Ovary (tissue), 9 donors: ENCODE results near the gene STH. TPM values are rescaled to one million over a fixed set of nuclear protein-coding genes. Genes with fewer than 3 reads are reported as not detected.

ENCODE experiments used
- DNase-seq, 5 donors: peaks; one replicate each; pipeline ENCODE4 v3.0.0-alpha.2; 2019 to 2020
- H3K27ac ChIP-seq, 2 donors: fragments of 200-600 bp; one replicate each; pipeline versions ENCODE4 v1.5.1 to v1.8.0; 2019 to 2022
- H3K27me3 ChIP-seq: fragments of 200-600 bp; one replicate; pipeline ENCODE4 v1.8.0; 2022
- H3K36me3 ChIP-seq: fragments of 200-600 bp; sonication (generic); one replicate; pipeline ENCODE4 v1.5.1; 2019
- H3K4me1 ChIP-seq: one replicate; pipeline ENCODE4 v1.8.1; 2013; ENCODE audit warnings: mild to moderate bottlenecking, moderate library complexity; ENCODE audit not compliant: insufficient read depth
- H3K4me3 ChIP-seq: fragments of 200-600 bp; sonication (generic); one replicate; pipeline ENCODE4 v1.5.1; 2017
- H3K9me3 ChIP-seq, 2 donors: fragments of 200-600 bp in 1 of 2; sonication (generic) in 1 of 2; one replicate each; pipeline versions ENCODE4 v1.5.1 to v1.8.1; 2013 to 2019; ENCODE audit warnings: mild to moderate bottlenecking in 1 of 2, moderate library complexity in 1 of 2
- EP300 ChIP-seq: sonication (generic); formaldehyde crosslinking; IDR thresholded peaks from one replicate; pipeline ENCODE4 v1.6.1; 2017; ENCODE audit warnings: antibody characterized with exemption
- POLR2A ChIP-seq: fragments of 450-650 bp; IDR thresholded peaks from one replicate; pipeline ENCODE4 v1.6.1; 2017; ENCODE audit warnings: antibody characterized with exemption, mild to moderate bottlenecking, moderate library complexity
- WGBS, 3 donors: extraction: QIAGEN DNeasy Blood & Tissue Kit in 1 of 3; methylation state at CpG; one replicate each; pipeline versions ENCODE4 v1.1.5 to v1.1.7; 2013 to 2017; 5-methylcytosine and 5-hydroxymethylcytosine counted together
- intact Hi-C, 4 donors: fragments of 100-400 bp; cut with DNase I; formaldehyde crosslinking; loops; one replicate each; pipeline versions ENCODE4 v1.11.0 to v1.15.1; 2022 to 2023
- polyA plus RNA-seq, 2 donors: library from polyadenylated mRNA; stranded (reverse); fragments of 200-250 nt in 1 of 2; fragments of 350-450 nt in 1 of 2; fragmentation: Illumina TruSeq in 1 of 2; extraction: RNeasy Lipid Tissue Mini Kit (QIAGEN cat#74804) in 1 of 2; gene quantifications; one replicate each; pipeline ENCODE4 v1.2.3, GENCODE V29; 2013 to 2014
- total RNA-seq, 7 donors: library from RNA; depleted of rRNA in 2 of 7; stranded (reverse); fragments of >200 nt in 2 of 7; fragmentation: NEBNext Ultra II Directional in 3 of 7; extraction: Animal tissue kit (Norgen Biotek cat#: 25700) in 3 of 7; gene quantifications; one replicate each; pipeline versions ENCODE4 v1.1.0 to v1.2.4, GENCODE V29; 2016 to 2023
- TF ChIP-seq, protein P1 (sequence below), 3 donors: fragments of 450-650 bp in 2 of 3; fragments of 200-600 bp in 1 of 3; IDR thresholded peaks; one replicate each; pipeline versions ENCODE4 v1.5.1 to v1.8.0; 2016 to 2022; ENCODE audit warnings: antibody characterized with exemption in 3 of 3, mild to moderate bottlenecking in 1 of 3
- donor health status: DM: no; HTN: no; CAD: no; lungs with moderate emphysema.
- donor health status: DM: no; HTN: no; CAD: no.
- donor health status: Bipolar disorder and iron deficiency.
- donor health status: DM: yes; HTN: yes; CAD: no.
- donor health status: DM: no; HTN: no; CAD: no.
- donor health status: DM: yes; HTN: yes; CAD: no.

Gene STH
- total and polyA plus RNA-seq, 9 donors, result not detected

GRCh38 chr17:46031440-46031839 lies 32.4 kb downstream of the STH start:
- Histone ChIP-seq H3K27me3 (no peaks in the 10 kb centered on the region), H3K9me3 (no peaks in the 10 kb centered on the region), H3K27ac (no peak overlapping the region), H3K4me1 (no peaks in the 10 kb centered on the region), H3K4me3 (no peak overlapping the region), H3K36me3 (peaks cover 3% of the 10 kb centered on the region)
- TF ChIP-seq, protein P1, sequence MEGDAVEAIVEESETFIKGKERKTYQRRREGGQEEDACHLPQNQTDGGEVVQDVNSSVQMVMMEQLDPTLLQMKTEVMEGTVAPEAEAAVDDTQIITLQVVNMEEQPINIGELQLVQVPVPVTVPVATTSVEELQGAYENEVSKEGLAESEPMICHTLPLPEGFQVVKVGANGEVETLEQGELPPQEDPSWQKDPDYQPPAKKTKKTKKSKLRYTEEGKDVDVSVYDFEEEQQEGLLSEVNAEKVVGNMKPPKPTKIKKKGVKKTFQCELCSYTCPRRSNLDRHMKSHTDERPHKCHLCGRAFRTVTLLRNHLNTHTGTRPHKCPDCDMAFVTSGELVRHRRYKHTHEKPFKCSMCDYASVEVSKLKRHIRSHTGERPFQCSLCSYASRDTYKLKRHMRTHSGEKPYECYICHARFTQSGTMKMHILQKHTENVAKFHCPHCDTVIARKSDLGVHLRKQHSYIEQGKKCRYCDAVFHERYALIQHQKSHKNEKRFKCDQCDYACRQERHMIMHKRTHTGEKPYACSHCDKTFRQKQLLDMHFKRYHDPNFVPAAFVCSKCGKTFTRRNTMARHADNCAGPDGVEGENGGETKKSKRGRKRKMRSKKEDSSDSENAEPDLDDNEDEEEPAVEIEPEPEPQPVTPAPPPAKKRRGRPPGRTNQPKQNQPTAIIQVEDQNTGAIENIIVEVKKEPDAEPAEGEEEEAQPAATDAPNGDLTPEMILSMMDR (IDR thresholded peaks at IDR 0.05), result no peak
- no peak for TF ChIP-seq EP300
- TF ChIP-seq POLR2A, result no peak
- WGBS, 3 donors, result 92 to 94% (median 92%) methylated on average over 16 of the region's 16 CpGs
- intact Hi-C loops, result no loop called here
- peak in 1 of 5 donors; percentile 35 for DNase-seq

DNA sequence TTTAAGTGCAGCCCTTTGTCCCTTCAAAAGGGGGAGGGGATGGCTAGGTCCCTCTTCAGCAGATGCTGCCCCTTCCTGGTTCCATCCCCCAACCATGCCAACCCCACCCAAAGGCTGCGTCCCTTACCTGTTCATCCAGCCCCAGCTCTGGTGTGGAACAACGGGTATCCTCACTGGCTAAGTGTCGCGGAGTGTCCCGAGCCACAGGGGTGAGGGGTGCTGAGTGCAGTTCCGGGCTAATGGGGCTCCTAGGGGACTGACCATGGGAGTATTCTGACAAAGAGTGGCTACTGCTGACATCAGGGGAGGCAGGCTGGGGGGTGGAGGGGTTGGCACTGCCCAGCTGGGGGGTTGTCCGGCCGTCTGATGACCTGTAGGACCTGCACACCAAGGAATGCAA lies 32.9 kb downstream of the STH start:
- Histone ChIP-seq H3K27ac (no peak overlapping the region), H3K9me3 (no peaks in the 10 kb centered on the region), H3K4me1 (no peaks in the 10 kb centered on the region), H3K27me3 (no peaks in the 10 kb centered on the region), H3K36me3 (peaks cover 3% of the 10 kb centered on the region), H3K4me3 (no peak overlapping the region)
- no peak for TF ChIP-seq EP300
- TF ChIP-seq POLR2A, result no peak
- TF ChIP-seq, protein P1 (IDR thresholded peaks at IDR 0.05), result no peak
- WGBS, 3 donors, result 86 to 94% (median 88%) methylated on average over 8 of the region's 8 CpGs
- intact Hi-C loops, result no loop called here
- DNase-seq, result peak in 1 of 5 donors; percentile 30

DNA sequence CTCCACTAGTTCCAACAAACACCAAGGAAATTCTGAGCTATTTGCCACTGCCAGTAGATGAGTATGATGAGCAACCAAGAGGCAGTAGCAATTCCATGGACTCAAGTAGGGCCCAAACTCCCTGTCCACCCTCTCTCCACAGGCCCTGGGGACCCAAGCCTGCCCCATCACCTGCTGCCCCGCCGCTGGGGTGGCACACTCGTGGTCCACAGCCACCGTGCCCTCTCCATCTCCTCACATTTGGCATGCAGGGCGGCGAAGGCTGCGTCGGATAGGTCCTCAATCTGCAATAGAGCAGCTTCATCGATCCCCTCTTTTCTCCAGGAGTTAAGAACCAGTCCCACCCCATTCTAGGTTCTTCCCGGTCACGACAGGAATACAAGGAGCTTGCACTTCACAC lies 33.9 kb downstream of the STH start:
- H3K36me3 ChIP-seq, result peaks cover 3% of the 10 kb centered on the region
- peak in 1 of 5 donors; percentile 14 for DNase-seq
- TF ChIP-seq POLR2A (no peak), EP300 (no peak)
- TF ChIP-seq, protein P1 (IDR thresholded peaks at IDR 0.05), result no peak

DNA sequence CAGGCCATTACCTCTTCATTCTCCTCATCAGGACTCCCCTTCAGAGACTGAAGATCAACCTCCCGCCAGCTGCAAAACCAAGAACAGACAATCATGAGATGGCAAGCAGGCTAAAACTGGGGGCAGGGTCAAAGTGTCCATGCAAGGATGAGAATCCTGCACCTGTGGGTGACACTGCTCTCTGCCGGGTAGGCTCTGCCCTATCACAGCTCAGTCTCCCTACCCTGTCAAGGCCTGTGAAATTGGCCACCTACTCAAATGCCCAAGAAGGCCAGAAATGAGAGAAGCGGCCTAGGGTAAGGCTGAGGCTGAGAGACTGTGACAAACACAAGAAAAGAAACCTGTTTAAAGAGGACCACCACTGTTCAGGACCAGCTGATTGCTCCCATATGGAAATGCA lies 34.3 kb downstream of the STH start:
- intact Hi-C loops, result no loop called here
- TF ChIP-seq EP300 (no peak), POLR2A (no peak)
- TF ChIP-seq, protein P1 (IDR thresholded peaks at IDR 0.05), result no peak
- Histone ChIP-seq H3K9me3 (no peaks in the 10 kb centered on the region), H3K27me3 (no peaks in the 10 kb centered on the region), H3K4me3 (no peak overlapping the region), H3K36me3 (peaks cover 3% of the 10 kb centered on the region), H3K4me1 (no peaks in the 10 kb centered on the region), H3K27ac (no peak overlapping the region)
- 87 to 93% (median 90%) methylated on average over 3 of the region's 3 CpGs for WGBS, 3 donors
- DNase-seq, result peak in 1 of 5 donors; percentile 11

More for the DNA sequence above, 33.9 kb downstream of the STH start:
- Histone ChIP-seq H3K27me3 (no peaks in the 10 kb centered on the region), H3K9me3 (no peaks in the 10 kb centered on the region), H3K4me1 (no peaks in the 10 kb centered on the region), H3K4me3 (no peak overlapping the region), H3K27ac (no peak overlapping the region)
- WGBS, 3 donors, result 94 to 95% (median 95%) methylated on average over 11 of the region's 11 CpGs
- intact Hi-C loops, result no loop called here
